ENCODE data around the gene ORC3.

GRCh38 chr6:87698547-87699006 lies 108.6 kb downstream of the ORC3 start:
- no peak for TF ChIP-seq POLR2AphosphoS5 (IDR thresholded peaks at IDR 0.05; ENCODE audit: low read depth, low read length)
- TF ChIP-seq REST (IDR thresholded peaks at IDR 0.05; ENCODE audit: insufficient read depth in 1 of 2, low read depth in 2 of 2, low read length in 2 of 2) = no peak
- TF ChIP-seq TAF1 (IDR thresholded peaks at IDR 0.05; ENCODE audit: borderline replicate concordance, insufficient read depth, low read length) = no peak
